Measurements from ENCODE around the gene UBE2V1. TPM values are rescaled to one million over a fixed set of nuclear protein-coding genes. Genes with fewer than 3 reads are reported as not detected.
"Not testable (repeated sequence)": the region's sequence is repeated elsewhere in the genome, so short reads cannot be mapped to it uniquely, and the experiment has no call there.

The UBE2V1 gene
- total RNA-seq, 1 donor = 114 TPM

DNA sequence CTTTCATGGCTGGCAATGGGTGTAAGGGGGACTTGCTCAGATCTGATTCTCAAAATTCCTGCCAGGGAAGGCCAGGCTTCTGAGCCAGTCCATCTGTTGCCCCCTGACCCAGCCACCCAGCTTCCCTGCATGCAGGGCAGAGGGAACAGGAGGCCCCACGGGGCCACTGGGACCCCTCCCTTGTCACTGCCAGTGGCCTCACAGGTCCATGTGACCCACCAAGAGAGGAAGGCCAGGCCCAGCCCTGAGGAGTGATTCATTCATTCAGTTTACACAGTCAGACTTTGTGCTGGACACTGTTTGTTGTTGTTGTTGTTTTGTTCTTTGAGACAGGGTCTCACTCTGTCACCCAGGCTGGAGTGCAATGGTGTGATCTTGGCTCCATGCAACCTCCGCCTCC is 39.5 kb downstream of the UBE2V1 start:
- Histone ChIP-seq H3K4me3 (ENCODE audit: low read length) (no peak overlapping the region), H3K27me3 (ENCODE audit: insufficient read depth, low read length) (no peaks in the 10 kb centered on the region), H3K9me3 (ENCODE audit: low read depth, low read length) (no peaks in the 10 kb centered on the region), H3K4me1 (ENCODE audit: insufficient read depth, low read length) (peaks cover 9% of the 10 kb centered on the region)

DNA sequence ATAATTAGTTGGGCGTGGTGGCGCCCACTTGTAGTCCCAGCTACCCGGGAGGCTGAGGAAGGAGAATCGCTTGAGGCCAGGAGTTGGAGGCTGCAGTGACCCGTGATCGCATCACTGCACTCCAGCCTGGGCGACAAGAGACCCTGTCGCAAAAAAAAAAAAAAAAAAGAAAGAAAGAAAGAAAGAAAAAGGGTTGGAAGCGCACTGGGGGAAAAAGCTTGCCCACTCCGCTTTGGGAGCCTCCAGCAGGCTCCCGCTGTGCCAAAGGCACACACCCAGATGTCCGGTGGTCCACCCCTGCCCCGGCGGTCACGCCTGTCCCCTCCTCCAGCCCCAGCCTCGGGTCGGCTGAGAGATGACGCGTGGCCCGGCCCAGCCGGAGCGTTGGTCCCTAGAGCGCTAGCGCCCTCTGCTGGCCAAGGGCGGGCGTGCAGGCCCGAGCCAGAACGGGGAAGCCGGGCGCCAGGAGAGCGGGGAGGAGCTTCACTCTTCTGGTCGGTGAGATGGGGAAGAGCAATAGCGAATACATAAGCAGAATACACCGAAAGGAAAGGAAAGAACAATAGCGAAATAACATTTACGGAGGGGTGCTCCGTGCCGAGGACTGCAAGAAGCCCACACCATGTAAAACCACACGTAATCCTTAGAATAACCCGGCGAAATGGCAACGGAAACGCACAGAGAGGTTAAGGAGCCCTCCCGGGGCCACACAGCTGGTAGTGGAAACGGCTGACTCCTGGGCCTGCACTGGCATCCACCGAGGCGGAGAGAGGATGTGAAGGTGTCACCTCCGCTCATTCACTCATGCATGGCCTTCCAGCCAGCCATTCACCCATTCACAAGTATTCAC is 41.7 kb downstream of the UBE2V1 start:
- H3K4me1 ChIP-seq (ENCODE audit: insufficient read depth, low read length) = peaks cover 9% of the 10 kb centered on the region
- no peak overlapping the region for H3K4me3 ChIP-seq (ENCODE audit: low read length)
- H3K9me3 ChIP-seq (ENCODE audit: low read depth, low read length) = no peaks in the 10 kb centered on the region
- H3K27me3 ChIP-seq (ENCODE audit: insufficient read depth, low read length) = no peaks in the 10 kb centered on the region

DNA sequence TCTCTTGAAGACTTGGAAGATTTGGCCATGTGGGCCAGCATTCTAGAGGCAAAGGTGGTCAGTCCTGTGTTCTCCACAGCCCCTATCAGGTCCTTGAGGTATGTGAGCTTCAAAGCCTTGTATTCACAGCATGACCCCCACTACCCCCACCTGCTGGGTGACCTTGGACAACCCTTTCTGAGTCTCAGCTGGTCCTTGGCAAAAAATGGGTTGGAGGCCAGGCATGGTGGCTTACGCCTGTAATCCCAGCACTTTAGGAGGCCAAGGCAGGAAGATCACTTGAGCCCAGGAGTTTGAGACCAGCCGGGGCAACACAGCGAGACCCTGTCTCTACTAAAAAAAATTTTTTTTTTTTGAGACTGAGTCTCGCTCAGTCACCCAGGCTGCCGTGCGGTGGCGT is 42.6 kb downstream of the UBE2V1 start:
- Histone ChIP-seq H3K4me1 (ENCODE audit: insufficient read depth, low read length) (peaks cover 9% of the 10 kb centered on the region), H3K4me3 (ENCODE audit: low read length) (no peak overlapping the region)

DNA sequence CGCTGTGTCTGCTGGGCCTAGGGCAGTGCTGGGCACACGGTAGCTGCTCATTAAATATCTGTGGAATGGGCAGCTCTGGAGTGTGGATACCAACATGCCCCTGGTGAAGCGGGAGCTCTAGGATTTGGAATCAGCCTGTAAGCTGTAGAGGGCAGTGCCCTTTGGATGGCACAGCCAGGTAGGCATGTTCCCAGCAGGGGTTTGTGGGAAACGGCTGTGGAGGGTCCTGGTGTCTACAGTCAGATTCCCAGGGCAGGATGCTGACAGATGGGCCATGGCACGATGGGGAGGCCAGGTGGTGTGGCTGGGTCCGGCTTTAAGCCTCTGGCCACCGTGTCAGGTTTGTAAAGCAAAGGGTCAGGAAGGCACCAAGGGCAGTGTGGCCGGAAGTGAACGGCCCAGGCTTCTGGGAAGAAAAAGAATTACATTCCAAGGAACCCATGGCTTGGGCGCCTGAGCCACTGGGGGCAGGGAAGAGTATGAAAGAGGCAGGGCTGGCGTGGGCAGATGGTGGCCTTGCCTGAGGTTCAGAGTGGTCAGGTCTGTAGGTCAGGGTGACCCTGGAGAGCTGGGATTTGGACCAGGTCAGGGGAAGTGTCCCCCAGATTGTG is 44.8 kb downstream of the UBE2V1 start:
- Histone ChIP-seq H3K9me3 (ENCODE audit: low read depth, low read length) (no peaks in the 10 kb centered on the region), H3K27me3 (ENCODE audit: insufficient read depth, low read length) (no peaks in the 10 kb centered on the region), H3K4me3 (ENCODE audit: low read length) (no peak overlapping the region), H3K4me1 (ENCODE audit: insufficient read depth, low read length) (peaks cover 9% of the 10 kb centered on the region)

More for the DNA sequence above, 42.6 kb downstream of the UBE2V1 start:
- H3K27me3 ChIP-seq (ENCODE audit: insufficient read depth, low read length) = no peaks in the 10 kb centered on the region
- no peaks in the 10 kb centered on the region for H3K9me3 ChIP-seq (ENCODE audit: low read depth, low read length)

DNA sequence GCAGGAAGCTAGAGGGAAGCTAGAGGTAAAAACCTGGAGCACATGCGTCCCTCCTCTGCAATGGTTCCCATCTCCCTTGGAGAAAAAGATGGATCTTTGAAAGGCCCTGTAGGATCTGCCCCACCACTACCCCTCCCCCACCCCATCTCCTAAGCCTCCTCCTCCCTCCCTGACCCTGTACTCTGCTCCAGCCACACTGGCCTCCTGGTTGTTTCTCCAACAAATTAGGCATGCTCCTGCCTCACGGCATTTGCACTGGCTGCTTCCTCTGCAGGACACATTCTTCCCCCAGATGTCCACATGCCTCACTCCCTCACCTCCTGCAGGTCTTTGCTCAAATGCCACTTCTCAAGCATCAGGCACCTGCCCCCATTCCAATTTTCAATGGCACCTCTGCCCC is 45.5 kb downstream of the UBE2V1 start:
- Histone ChIP-seq H3K4me3 (ENCODE audit: low read length) (no peak overlapping the region), H3K4me1 (ENCODE audit: insufficient read depth, low read length) (peaks cover 9% of the 10 kb centered on the region), H3K27me3 (ENCODE audit: insufficient read depth, low read length) (no peaks in the 10 kb centered on the region), H3K9me3 (ENCODE audit: low read depth, low read length) (no peaks in the 10 kb centered on the region)

DNA sequence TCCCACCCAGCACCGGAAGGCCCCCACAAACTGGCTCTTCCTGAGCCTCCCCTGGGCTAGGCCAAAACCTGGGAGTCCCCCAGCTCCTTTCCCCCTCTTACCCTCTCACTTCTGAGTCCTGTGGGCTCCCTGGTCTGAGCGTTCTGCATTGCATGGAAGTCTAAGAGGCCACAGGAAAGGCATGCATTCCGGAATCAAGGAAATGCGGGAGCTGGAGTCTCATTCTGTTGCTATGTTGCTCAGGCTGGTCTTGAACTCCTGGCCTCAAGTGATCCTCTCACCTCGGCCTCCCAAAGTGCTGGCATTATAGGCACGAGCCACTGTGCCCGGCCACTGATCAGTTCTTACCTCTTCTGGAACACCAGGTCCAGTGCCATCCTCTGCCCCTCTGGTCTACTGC is 45.9 kb downstream of the UBE2V1 start:
- Histone ChIP-seq H3K4me1 (ENCODE audit: insufficient read depth, low read length) (peaks cover 9% of the 10 kb centered on the region), H3K27me3 (ENCODE audit: insufficient read depth, low read length) (no peaks in the 10 kb centered on the region), H3K4me3 (ENCODE audit: low read length) (no peak overlapping the region), H3K9me3 (ENCODE audit: low read depth, low read length) (no peaks in the 10 kb centered on the region)

DNA sequence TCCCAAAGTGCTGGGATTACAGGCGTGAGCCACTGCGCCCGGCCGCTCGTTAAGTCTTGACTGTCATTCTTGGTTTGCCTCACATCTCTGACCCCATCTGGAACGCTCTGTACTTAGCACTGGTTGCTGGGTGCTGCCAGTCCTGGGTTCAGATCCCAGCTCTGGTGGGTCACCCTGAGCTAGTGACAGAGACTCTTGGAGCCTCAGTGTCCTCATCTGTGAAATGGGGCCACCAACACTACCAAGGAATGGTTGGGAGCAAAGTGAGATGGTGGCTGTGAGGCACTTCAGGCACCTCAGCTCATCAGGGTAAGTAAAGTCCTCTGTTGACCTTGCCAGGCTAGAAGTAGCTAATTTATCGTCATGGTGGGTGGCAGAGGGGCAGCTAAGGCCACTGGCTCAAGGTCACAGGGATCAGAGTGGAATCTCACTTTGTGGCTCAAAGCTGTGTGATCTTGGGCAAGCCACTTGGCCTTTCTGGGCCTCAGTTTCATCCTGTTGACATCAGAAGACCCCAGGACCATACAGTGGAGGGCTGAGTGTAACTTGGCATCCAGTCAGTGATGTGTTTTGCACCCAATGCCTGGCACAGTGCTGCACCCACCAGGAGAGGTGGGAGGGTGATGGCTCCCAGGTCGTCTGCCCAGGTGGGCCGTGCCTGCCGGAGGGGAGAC is 46.7 kb downstream of the UBE2V1 start:
- Histone ChIP-seq H3K4me1 (ENCODE audit: insufficient read depth, low read length) (peaks cover 5% of the 10 kb centered on the region), H3K27me3 (ENCODE audit: insufficient read depth, low read length) (no peaks in the 10 kb centered on the region), H3K4me3 (ENCODE audit: low read length) (no peak overlapping the region), H3K9me3 (ENCODE audit: low read depth, low read length) (no peaks in the 10 kb centered on the region)

DNA sequence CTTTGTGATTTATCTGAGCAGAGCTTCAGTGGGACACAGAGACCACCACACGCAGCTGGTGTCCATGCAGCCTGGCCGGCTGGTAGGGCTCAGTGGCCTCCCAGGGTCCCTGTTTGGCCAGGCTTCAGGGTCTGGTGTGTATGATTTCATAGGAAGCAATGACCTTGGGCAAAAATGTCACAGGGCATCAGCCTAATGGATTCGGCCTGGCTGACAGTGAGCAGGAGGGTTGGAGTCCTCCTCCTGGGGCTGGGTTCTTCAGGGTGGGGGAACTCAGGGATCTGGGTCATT is 47.7 kb downstream of the UBE2V1 start:
- H3K9me3 ChIP-seq (ENCODE audit: low read depth, low read length) = no peaks in the 10 kb centered on the region
- no peaks in the 10 kb centered on the region for H3K27me3 ChIP-seq (ENCODE audit: insufficient read depth, low read length)
- no peaks in the 10 kb centered on the region for H3K4me1 ChIP-seq (ENCODE audit: insufficient read depth, low read length)
- no peak overlapping the region for H3K4me3 ChIP-seq (ENCODE audit: low read length)

DNA sequence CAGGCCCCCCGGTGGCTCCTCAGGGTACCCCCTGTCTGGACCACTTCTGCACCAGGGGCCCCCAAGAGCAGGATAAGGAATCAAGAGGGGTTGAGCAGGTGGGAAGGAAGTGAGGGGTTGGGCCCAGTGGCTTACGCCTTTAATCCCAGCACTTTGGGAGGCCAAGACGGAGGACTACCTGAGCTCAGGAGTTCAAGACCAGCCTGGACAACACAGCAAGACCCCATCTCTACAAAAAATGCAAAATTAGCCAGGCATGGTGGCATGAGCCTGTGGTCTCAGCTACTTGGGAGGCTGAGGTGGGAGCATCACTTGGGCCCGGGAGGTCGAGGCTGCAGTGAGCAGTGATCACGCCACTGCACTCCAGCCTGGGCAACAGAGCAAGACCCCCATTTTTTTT is 49.2 kb downstream of the UBE2V1 start:
- H3K4me1 ChIP-seq (ENCODE audit: insufficient read depth, low read length); H3K27me3 ChIP-seq (ENCODE audit: insufficient read depth, low read length); H3K9me3 ChIP-seq (ENCODE audit: low read depth, low read length); H3K4me3 ChIP-seq (ENCODE audit: low read length): not testable (repeated sequence)

DNA sequence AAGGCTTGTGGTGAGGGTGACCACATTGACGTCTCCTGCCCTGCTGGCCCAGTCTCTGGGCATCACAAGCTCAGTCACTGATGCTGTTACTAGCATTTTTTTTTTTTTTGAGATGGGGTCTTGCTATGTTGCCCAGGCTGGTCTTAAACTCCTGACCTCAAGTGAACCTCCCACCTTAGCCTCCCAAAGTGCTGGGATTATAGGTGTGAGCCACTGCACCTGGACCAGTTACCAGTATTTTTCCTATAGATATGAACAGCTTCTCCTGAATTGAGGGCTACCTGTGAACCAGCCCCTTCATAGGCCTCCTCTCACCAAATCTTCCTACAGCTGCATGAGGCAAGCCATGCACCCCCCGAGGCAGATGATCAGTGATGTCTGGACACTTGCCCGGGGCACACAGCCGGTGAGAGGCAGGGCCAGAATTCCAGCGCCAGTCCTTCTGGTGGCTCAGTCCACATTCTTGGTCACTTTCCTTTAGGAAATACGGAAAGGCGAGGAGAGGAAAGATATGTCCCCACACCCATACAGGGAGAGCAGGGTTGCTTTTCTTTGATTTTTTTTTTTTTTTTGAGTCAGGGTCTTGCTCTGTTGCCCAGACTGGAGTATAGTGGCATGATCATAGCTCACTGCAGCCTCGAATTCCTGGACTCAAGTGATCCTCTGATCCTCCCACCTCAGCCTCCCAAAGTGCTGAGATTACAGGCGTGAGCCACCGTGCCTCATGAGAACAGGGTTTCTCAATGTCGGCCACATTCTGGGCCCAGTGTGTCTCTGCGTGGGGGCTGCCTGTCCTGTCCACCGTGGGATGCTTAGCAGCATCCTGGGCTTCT is 50.7 kb downstream of the UBE2V1 start:
- H3K27me3 ChIP-seq (ENCODE audit: insufficient read depth, low read length) = no peaks in the 10 kb centered on the region
- no peak overlapping the region for H3K4me3 ChIP-seq (ENCODE audit: low read length)
- no peaks in the 10 kb centered on the region for H3K9me3 ChIP-seq (ENCODE audit: low read depth, low read length)
- peaks cover 9% of the 10 kb centered on the region for H3K4me1 ChIP-seq (ENCODE audit: insufficient read depth, low read length)

DNA sequence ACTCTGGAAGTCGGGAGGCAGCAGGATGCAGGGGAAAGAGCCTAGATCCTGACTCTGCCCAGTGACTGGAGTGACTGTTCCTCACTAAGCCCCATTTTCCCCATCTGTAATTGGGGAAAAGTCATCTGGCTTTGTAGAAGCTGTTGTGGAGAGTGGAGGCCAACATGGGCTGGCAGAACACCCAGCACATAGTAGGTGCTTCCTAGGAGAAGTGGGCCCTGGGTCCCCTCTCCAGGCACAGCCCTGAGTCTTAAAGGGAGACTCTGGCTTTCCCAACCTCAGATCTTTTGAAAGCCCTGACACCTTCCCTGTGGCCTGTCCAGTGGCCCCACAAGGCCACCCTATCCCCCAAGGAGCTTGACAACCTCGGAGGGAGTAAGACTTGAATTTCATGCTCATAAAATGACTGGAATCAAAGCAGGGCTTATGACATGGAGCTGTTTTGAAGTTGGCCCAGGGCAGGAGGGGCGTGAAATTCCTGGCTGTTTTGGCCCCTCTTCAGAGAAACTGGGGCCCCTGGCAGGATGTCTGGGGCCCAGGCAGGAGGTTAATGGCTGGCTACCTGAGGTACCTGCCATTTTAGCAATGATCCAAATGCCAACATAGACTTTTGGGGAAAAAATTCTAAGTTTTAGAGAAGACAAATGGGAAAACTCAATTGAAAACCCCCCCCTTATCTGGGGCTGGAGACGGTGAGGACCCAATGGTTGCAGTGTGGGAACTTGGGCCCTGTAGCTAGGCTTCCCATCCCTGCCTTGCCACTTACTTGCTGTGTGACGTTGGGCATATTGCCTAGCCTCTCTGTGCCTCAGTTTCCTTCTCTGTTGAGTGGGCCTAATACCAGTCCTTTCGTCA is 51.6 kb downstream of the UBE2V1 start:
- peaks cover 9% of the 10 kb centered on the region for H3K4me1 ChIP-seq (ENCODE audit: insufficient read depth, low read length)
- H3K9me3 ChIP-seq (ENCODE audit: low read depth, low read length) = no peaks in the 10 kb centered on the region
- no peak overlapping the region for H3K4me3 ChIP-seq (ENCODE audit: low read length)
- no peaks in the 10 kb centered on the region for H3K27me3 ChIP-seq (ENCODE audit: insufficient read depth, low read length)

DNA sequence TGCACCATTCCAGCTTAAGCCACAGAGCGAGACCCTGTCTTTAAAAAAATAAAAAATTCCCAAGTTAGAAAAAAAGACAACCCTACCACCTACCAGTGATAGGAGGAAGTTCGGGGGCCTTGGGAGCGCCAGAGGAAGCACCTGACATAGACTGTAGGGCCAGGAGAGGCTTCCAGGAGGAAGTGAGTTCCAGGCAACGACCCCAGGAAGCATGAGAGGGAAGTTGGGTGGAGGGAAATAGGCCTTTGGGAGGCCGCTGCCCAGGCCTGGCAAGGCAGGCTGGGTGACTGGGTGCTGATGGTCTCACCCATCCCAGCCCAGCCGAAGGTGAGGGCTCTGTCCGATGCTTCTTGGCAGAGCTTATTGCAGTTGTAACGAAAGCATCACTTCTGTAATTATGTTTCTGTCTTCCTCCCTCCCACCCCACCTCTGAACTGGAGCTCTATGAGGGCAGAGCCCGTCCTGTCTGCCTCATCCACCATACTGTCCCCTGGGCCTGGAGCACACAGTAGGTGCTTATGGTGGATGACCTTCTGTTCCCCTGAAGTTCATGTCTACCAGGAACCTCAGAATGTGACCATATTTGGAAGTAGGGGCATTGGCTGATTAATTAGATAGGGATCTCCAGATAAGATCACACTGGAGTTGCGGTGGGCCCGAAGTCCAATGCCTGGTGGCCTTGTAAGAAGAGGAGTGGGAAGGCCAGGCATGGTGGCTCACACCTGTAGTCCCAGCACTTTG is 54.1 kb downstream of the UBE2V1 start:
- Histone ChIP-seq H3K9me3 (ENCODE audit: low read depth, low read length) (no peaks in the 10 kb centered on the region), H3K27me3 (ENCODE audit: insufficient read depth, low read length) (no peaks in the 10 kb centered on the region), H3K4me1 (ENCODE audit: insufficient read depth, low read length) (peaks cover 9% of the 10 kb centered on the region), H3K4me3 (ENCODE audit: low read length) (no peak overlapping the region)

DNA sequence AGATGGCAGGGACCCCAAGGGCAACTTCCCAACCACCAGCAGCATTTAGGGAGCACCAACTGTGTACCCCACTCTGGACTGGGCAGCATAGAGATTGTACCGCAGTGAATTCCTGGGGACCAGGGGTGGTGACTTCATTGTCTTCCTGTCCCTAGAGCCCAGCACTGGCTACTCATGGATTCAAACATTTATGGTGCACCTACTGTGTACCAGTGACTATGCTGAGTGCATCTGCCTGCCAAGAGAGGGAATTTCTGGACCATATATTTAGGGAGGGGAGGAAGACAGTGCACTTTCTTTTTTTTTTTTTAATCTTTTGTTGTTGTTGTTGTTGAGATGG is 55.3 kb downstream of the UBE2V1 start:
- no peaks in the 10 kb centered on the region for H3K9me3 ChIP-seq (ENCODE audit: low read depth, low read length)
- no peak overlapping the region for H3K4me3 ChIP-seq (ENCODE audit: low read length)
- H3K4me1 ChIP-seq (ENCODE audit: insufficient read depth, low read length) = peaks cover 9% of the 10 kb centered on the region
- H3K27me3 ChIP-seq (ENCODE audit: insufficient read depth, low read length) = no peaks in the 10 kb centered on the region

All from mononuclear cell (primary cell).